PC-3 (cell line): Measurements from ENCODE around the gene ATXN7L3B. TPM values are rescaled to one million over a fixed set of nuclear protein-coding genes. Genes with fewer than 3 reads are reported as not detected.

ENCODE experiments used
- ATAC-seq: fragments of 200-7000 bp; cut with Tn5 transposase; 2 replicates; pipeline ENCODE4 v1.9.1; 2020; ENCODE audit warnings: mild to moderate bottlenecking, moderate library complexity
- BruUV-seq: library from RNA; stranded (reverse); fragments of 400-500 nt; replicated peaks from 2 replicates; lab custom pipeline; 2021; lab: Mats Ljungman, UMichigan
- CTCF ChIA-PET: fragments of 300-600 bp; sonication (Branson Sonifier 250); formaldehyde crosslinking; loops from one replicate; lab custom pipeline; 2022; ENCODE audit warnings: antibody characterized with exemption; lab: Charles Lee
- POLR2A ChIA-PET: fragments of 300-600 bp; sonication (Branson Sonifier 250); formaldehyde crosslinking; loops from one replicate; lab custom pipeline; 2022; ENCODE audit warnings: antibody characterized with exemption; ENCODE audit not compliant: unreplicated experiment; lab: Charles Lee
- DNase-seq: peaks from one replicate; pipeline ENCODE4 v3.0.0-alpha.2; 2015
- H2AFZ ChIP-seq: fragments of 300-600 bp; sonication (generic); 2 replicates; pipeline ENCODE4 v1.6.0; 2016; ENCODE audit warnings: antibody characterized with exemption, low read length
- H3F3A ChIP-seq: fragments of 300-600 bp; sonication (generic); one replicate; pipeline ENCODE4 v1.6.0; 2017; ENCODE audit warnings: antibody characterized with exemption, low read length, control low read depth, mild to moderate bottlenecking; ENCODE audit not compliant: unreplicated experiment
- H3K27ac ChIP-seq: fragments of 300-600 bp; sonication (generic); 2 replicates; pipeline ENCODE4 v1.5.1; 2016; ENCODE audit warnings: mild to moderate bottlenecking, low read length
- H3K27me3 ChIP-seq: fragments of 300-600 bp; sonication (generic); 2 replicates; pipeline ENCODE4 v1.6.1; 2016; ENCODE audit warnings: low read length, mixed read lengths
- H3K36me3 ChIP-seq: fragments of 300-600 bp; sonication (generic); 2 replicates; pipeline ENCODE4 v1.6.1; 2016; ENCODE audit warnings: low read depth, mixed run types, low read length, mixed read lengths
- H3K4me1 ChIP-seq: fragments of 300-600 bp; sonication (generic); 2 replicates; pipeline ENCODE4 v1.5.1; 2016; ENCODE audit warnings: low read length; ENCODE audit not compliant: insufficient read depth
- H3K4me2 ChIP-seq: fragments of 300-600 bp; sonication (generic); 2 replicates; pipeline ENCODE4 v1.6.0; 2016; ENCODE audit warnings: low read length
- H3K4me3 ChIP-seq: fragments of 300-600 bp; sonication (generic); 2 replicates; pipeline ENCODE4 v1.5.1; 2016; ENCODE audit warnings: mild to moderate bottlenecking, low read length, mixed read lengths
- H3K79me2 ChIP-seq: fragments of 300-600 bp; sonication (generic); 2 replicates; pipeline ENCODE4 v1.6.1; 2017; ENCODE audit warnings: low read length, mixed read lengths
- H3K9ac ChIP-seq: fragments of 300-600 bp; sonication (generic); 2 replicates; pipeline ENCODE4 v1.6.0; 2016; ENCODE audit warnings: mild to moderate bottlenecking, low read length
- H3K9me2 ChIP-seq: fragments of 300-600 bp; sonication (generic); replicated peaks from 2 replicates; pipeline ENCODE4 v1.6.1; 2016; ENCODE audit warnings: mixed run types, low read length, mixed read lengths
- H3K9me3 ChIP-seq: fragments of 300-600 bp; sonication (generic); 2 replicates; pipeline ENCODE4 v1.6.1; 2016; ENCODE audit warnings: low read length, mixed read lengths
- H4K20me1 ChIP-seq: fragments of 300-600 bp; sonication (generic); 2 replicates; pipeline ENCODE4 v1.6.1; 2016; ENCODE audit warnings: low read length, mixed read lengths
- EZH2 ChIP-seq: fragments of 300-600 bp; sonication (generic); IDR thresholded peaks from one replicate; pipeline ENCODE4 v1.6.1; 2017; ENCODE audit warnings: antibody characterized with exemption, mild to moderate bottlenecking, low read length; ENCODE audit not compliant: unreplicated experiment
- EZH2phosphoT487 ChIP-seq: fragments of 300-600 bp; sonication (generic); IDR thresholded peaks from 2 replicates; pipeline ENCODE4 v1.6.1; 2018; ENCODE audit warnings: mild to moderate bottlenecking, antibody characterized with exemption, low read length, borderline replicate concordance
- intact Hi-C: fragments of 100-400 bp; cut with micrococcal nuclease; formaldehyde crosslinking; loops from 2 replicates; pipeline ENCODE4 v1.9.0; 2023
- total RNA-seq: library from RNA; depleted of rRNA; stranded (reverse); fragments of >200 nt; gene quantifications from 2 replicates; pipeline ENCODE4 v1.2.3, GENCODE V29; 2014
- TF ChIP-seq, protein P1 (sequence below): fragments of 300-600 bp; sonication (generic); conservative IDR thresholded peaks from 2 replicates; pipeline ENCODE4 v1.5.1; 2017; ENCODE audit warnings: antibody characterized with exemption, low read depth, mild to moderate bottlenecking, low read length

ATXN7L3B gene
- total RNA-seq, 1 experiment from 2014 or later: 25.5 TPM

DNA sequence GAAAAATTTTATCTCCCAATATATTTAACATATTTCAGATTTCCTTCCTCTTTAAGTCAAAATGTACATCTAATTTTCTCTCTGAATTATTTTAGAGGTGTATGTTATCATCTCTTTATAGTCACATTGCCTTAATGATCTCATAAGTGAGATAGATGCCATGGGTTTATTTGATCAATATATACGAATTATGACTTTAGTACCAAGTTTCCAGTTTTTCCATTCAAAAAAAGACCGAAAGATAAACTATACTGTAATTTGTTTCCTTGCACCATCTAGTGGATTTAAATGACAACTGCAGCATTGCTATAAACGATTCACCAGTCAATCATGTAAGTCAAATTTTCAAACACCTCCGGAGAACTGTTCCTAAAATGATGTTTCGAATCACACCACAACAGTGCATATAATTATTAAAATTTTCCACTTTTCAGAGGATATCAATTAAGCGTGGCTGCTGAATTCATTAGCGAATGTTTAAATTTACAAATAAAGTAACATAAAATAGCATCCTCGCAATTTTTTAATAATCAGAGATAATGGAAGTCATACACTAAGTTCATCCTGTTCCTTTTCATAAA lies 419 bp upstream of the ATXN7L3B start:
- peak; percentile 49 for ATAC-seq
- BruUV-seq: TSS peak; percentile 96

GRCh38 chr12:74538491-74539258 lies 1.0 kb downstream of the ATXN7L3B start:
- Histone ChIP-seq H3K27me3 (no peaks in the 10 kb centered on the region), H3K9me2 (no peaks in the 10 kb centered on the region), H3K79me2 (peaks cover 50% of the 10 kb centered on the region), H3F3A (peaks cover 3% of the 10 kb centered on the region), H3K4me1 (peaks cover 29% of the 10 kb centered on the region), H3K4me3 (peak overlapping the region; percentile 94), H3K4me2 (peak overlapping the region; percentile 95), H4K20me1 (peaks cover 38% of the 10 kb centered on the region), H3K9ac (peak overlapping the region; percentile 99), H3K27ac (peak overlapping the region; percentile 85), H3K9me3 (no peaks in the 10 kb centered on the region), H2AFZ (peak overlapping the region; percentile 88; the same call in 1 of the 2 replicates), H3K36me3 (peaks cover 27% of the 10 kb centered on the region)
- ATAC-seq (peak; percentile 25), DNase-seq (peak; percentile 26)
- CTCF ChIA-PET: interaction anchor here (0.8 kb wide), 1 partner anchor 108 kb away, joined by 3 read pairs; no protein-coding TSS in a partner anchor
- POLR2A ChIA-PET: no interaction called here
- TF ChIP-seq, protein P1, sequence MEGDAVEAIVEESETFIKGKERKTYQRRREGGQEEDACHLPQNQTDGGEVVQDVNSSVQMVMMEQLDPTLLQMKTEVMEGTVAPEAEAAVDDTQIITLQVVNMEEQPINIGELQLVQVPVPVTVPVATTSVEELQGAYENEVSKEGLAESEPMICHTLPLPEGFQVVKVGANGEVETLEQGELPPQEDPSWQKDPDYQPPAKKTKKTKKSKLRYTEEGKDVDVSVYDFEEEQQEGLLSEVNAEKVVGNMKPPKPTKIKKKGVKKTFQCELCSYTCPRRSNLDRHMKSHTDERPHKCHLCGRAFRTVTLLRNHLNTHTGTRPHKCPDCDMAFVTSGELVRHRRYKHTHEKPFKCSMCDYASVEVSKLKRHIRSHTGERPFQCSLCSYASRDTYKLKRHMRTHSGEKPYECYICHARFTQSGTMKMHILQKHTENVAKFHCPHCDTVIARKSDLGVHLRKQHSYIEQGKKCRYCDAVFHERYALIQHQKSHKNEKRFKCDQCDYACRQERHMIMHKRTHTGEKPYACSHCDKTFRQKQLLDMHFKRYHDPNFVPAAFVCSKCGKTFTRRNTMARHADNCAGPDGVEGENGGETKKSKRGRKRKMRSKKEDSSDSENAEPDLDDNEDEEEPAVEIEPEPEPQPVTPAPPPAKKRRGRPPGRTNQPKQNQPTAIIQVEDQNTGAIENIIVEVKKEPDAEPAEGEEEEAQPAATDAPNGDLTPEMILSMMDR: no peak
- TF ChIP-seq EZH2 (no peak), EZH2phosphoT487 (no peak)
- intact Hi-C loops: loop anchor here (10.0 kb wide), 1 partner anchor 514 kb away; no protein-coding TSS in a partner anchor
- no TSS peak for BruUV-seq

More for the DNA sequence above, 419 bp upstream of the ATXN7L3B start:
- ChIA-PET CTCF (no interaction called here), POLR2A (interaction anchor here (0.6 kb wide), 1 partner anchor 854 kb away, joined by 4 read pairs; the partner anchor contains the start of gene GLIPR1L2)
- peaks cover 27% of the 10 kb centered on the region for H3K36me3 ChIP-seq
- H3K27me3 ChIP-seq: no peaks in the 10 kb centered on the region
- no peaks in the 10 kb centered on the region for H3K9me2 ChIP-seq
- peaks cover 38% of the 10 kb centered on the region for H4K20me1 ChIP-seq
- peak overlapping the region; percentile 95 for H3K4me2 ChIP-seq
- H3K4me1 ChIP-seq: peaks cover 29% of the 10 kb centered on the region
- H3K27ac ChIP-seq: peak overlapping the region; percentile 85
- peaks cover 45% of the 10 kb centered on the region for H3K79me2 ChIP-seq
- H2AFZ ChIP-seq: peak overlapping the region; percentile 88
- peak overlapping the region; percentile 94 for H3K4me3 ChIP-seq
- DNase-seq: peak; percentile 75
- H3F3A ChIP-seq: peaks cover 3% of the 10 kb centered on the region
- TF ChIP-seq, protein P1: peak; percentile 86
- TF ChIP-seq EZH2: no peak
- no peak for TF ChIP-seq EZH2phosphoT487
- intact Hi-C loops: loop anchor here (1.0 to 10.0 kb wide), 6 partner anchors 110 to 512 kb away; no protein-coding TSS in a partner anchor
- no peaks in the 10 kb centered on the region for H3K9me3 ChIP-seq
- H3K9ac ChIP-seq: peak overlapping the region; percentile 99
